HL-60 (cell line): ENCODE measurements around the gene TEX38.

ENCODE experiments used
- GABPA ChIP-seq: IDR thresholded peaks from 2 replicates; pipeline ENCODE4 v1.6.1; 2012; ENCODE audit warnings: low read depth
- POLR2AphosphoS5 ChIP-seq: IDR thresholded peaks from 2 replicates; pipeline ENCODE4 v1.6.1; 2012; ENCODE audit warnings: low read depth
- SPI1 ChIP-seq: IDR thresholded peaks from 2 replicates; pipeline ENCODE4 v1.6.1; 2012; ENCODE audit warnings: low read depth, mild to moderate bottlenecking, borderline replicate concordance
- TF ChIP-seq, protein P1 (sequence below): IDR thresholded peaks from one replicate; pipeline ENCODE4 v1.5.1; 2011; ENCODE audit warnings: low read length, control low read depth, inconsistent platforms; ENCODE audit not compliant: insufficient read depth
- TF ChIP-seq, protein P2 (sequence below): IDR thresholded peaks from 2 replicates; pipeline ENCODE4 v1.6.1; 2012; ENCODE audit warnings: low read depth; ENCODE audit not compliant: insufficient replicate concordance

DNA sequence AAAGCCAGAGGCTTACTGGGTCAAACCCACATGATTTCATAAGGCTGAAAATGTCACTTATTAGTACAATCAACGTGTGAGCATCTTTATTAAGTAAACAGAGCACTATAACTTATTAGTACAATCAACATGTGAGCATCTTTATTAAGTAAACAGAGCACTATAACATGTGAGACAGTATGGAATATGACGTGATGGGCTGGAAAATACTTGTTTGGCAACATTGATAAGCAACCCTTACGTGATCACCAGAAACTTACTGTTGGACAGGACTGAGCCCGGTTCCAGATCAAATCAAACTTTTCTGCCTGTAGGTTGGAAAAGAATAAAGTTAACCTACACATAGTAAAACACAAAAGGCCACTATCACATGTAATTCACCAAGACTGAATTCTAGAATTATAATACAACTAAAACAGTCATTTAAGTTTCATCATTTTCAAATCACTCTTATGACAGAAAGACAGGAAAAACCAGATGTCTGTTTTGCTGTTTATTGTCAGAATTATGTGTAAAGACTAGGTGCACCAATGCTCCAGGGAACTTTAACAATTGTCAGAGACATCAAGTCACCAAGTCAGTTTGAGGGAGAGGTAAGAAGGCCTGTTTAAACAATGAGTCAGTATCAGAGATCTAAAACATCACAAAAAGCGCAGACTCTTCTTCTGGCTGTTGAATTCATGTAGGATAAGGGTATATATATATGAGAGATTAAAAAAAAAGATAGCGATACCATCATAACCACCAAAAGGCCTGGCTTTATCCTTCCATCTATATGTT, 19.1 kb upstream of the TEX38 start:
- TF ChIP-seq GABPA (no peak), SPI1 (no peak), POLR2AphosphoS5 (no peak)
- TF ChIP-seq, protein P1, sequence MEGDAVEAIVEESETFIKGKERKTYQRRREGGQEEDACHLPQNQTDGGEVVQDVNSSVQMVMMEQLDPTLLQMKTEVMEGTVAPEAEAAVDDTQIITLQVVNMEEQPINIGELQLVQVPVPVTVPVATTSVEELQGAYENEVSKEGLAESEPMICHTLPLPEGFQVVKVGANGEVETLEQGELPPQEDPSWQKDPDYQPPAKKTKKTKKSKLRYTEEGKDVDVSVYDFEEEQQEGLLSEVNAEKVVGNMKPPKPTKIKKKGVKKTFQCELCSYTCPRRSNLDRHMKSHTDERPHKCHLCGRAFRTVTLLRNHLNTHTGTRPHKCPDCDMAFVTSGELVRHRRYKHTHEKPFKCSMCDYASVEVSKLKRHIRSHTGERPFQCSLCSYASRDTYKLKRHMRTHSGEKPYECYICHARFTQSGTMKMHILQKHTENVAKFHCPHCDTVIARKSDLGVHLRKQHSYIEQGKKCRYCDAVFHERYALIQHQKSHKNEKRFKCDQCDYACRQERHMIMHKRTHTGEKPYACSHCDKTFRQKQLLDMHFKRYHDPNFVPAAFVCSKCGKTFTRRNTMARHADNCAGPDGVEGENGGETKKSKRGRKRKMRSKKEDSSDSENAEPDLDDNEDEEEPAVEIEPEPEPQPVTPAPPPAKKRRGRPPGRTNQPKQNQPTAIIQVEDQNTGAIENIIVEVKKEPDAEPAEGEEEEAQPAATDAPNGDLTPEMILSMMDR, result no peak
- TF ChIP-seq, protein P2, sequence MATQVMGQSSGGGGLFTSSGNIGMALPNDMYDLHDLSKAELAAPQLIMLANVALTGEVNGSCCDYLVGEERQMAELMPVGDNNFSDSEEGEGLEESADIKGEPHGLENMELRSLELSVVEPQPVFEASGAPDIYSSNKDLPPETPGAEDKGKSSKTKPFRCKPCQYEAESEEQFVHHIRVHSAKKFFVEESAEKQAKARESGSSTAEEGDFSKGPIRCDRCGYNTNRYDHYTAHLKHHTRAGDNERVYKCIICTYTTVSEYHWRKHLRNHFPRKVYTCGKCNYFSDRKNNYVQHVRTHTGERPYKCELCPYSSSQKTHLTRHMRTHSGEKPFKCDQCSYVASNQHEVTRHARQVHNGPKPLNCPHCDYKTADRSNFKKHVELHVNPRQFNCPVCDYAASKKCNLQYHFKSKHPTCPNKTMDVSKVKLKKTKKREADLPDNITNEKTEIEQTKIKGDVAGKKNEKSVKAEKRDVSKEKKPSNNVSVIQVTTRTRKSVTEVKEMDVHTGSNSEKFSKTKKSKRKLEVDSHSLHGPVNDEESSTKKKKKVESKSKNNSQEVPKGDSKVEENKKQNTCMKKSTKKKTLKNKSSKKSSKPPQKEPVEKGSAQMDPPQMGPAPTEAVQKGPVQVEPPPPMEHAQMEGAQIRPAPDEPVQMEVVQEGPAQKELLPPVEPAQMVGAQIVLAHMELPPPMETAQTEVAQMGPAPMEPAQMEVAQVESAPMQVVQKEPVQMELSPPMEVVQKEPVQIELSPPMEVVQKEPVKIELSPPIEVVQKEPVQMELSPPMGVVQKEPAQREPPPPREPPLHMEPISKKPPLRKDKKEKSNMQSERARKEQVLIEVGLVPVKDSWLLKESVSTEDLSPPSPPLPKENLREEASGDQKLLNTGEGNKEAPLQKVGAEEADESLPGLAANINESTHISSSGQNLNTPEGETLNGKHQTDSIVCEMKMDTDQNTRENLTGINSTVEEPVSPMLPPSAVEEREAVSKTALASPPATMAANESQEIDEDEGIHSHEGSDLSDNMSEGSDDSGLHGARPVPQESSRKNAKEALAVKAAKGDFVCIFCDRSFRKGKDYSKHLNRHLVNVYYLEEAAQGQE, result no peak
